Heart left ventricle (tissue), 16 donors: Measurements from ENCODE around the gene USP54. TPM values are rescaled to one million over a fixed set of nuclear protein-coding genes. Genes with fewer than 3 reads are reported as not detected.

Experiments used
- ATAC-seq, 4 donors: fragments of 200-7000 bp; cut with Tn5 transposase; one replicate each; pipeline ENCODE4 v1.9.1; 2020 to 2022; ENCODE audit warnings: moderate library complexity in 4 of 4, mild to moderate bottlenecking in 3 of 4, moderate number of reproducible peaks in 1 of 4
- DNase-seq, 5 donors: peaks; one replicate each; pipeline ENCODE4 v3.0.0-alpha.2; 2020
- H3K27ac ChIP-seq, 12 donors: fragments of 200-600 bp; sonication (generic) in 4 of 12; one replicate each; pipeline versions ENCODE4 v1.5.0 to v1.8.0; 2016 to 2022; ENCODE audit warnings: mild to moderate bottlenecking in 2 of 12
- H3K27me3 ChIP-seq, 9 donors: fragments of 200-600 bp; sonication (generic) in 2 of 9; one replicate each; pipeline versions ENCODE4 v1.5.1 to v1.8.0; 2016 to 2022; ENCODE audit warnings: mild to moderate bottlenecking in 3 of 9
- H3K36me3 ChIP-seq, 9 donors: fragments of 200-600 bp; sonication (generic) in 2 of 9; one replicate each; pipeline versions ENCODE4 v1.5.0 to v1.8.0; 2018 to 2022; ENCODE audit warnings: mild to moderate bottlenecking in 2 of 9
- H3K4me1 ChIP-seq, 12 donors: fragments of 200-600 bp; sonication (generic) in 4 of 12; one replicate each; pipeline versions ENCODE4 v1.5.0 to v1.8.0; 2016 to 2022; ENCODE audit warnings: mild to moderate bottlenecking in 3 of 12
- H3K4me3 ChIP-seq, 12 donors: fragments of 200-600 bp; sonication (generic) in 4 of 12; one replicate each; pipeline versions ENCODE4 v1.5.0 to v1.8.0; 2017 to 2022; ENCODE audit warnings: mild to moderate bottlenecking in 9 of 12, moderate library complexity in 4 of 12
- H3K9me3 ChIP-seq, 12 donors: fragments of 200-600 bp; sonication (generic) in 4 of 12; one replicate each; pipeline versions ENCODE4 v1.5.0 to v1.8.0; 2016 to 2022; ENCODE audit warnings: mild to moderate bottlenecking in 1 of 12
- POLR2A ChIP-seq, 2 donors: fragments of 450-650 bp; IDR thresholded peaks; one replicate each; pipeline ENCODE4 v1.6.1; 2017; ENCODE audit warnings: antibody characterized with exemption in 2 of 2, mild to moderate bottlenecking in 2 of 2, moderate library complexity in 2 of 2
- WGBS, 4 donors: extraction: QIAGEN DNeasy Blood & Tissue Kit in 2 of 4; methylation state at CpG; one replicate each; pipeline versions ENCODE4 v1.1.5 to v1.1.7; 2013 to 2018; 5-methylcytosine and 5-hydroxymethylcytosine counted together
- intact Hi-C, 10 donors: fragments of 100-400 bp; cut with DNase I; formaldehyde crosslinking; loops; one replicate each; pipeline versions ENCODE4 v1.11.1 to v1.14.2; 2022
- polyA plus RNA-seq, 2 donors: library from polyadenylated mRNA; stranded (reverse); fragments of 200-250 nt; gene quantifications; one replicate each; pipeline ENCODE4 v1.2.3, GENCODE V29; 2013
- total RNA-seq, 9 donors: library from RNA; depleted of rRNA in 2 of 9; stranded (reverse); fragments of >200 nt in 2 of 9; fragmentation: NEBNext Ultra II Directional in 3 of 9; extraction: Animal tissue kit (Norgen Biotek cat#: 25700) in 3 of 9; gene quantifications; one replicate each; pipeline versions ENCODE4 v1.1.0 to v1.2.4, GENCODE V29; 2016 to 2023
- TF ChIP-seq, protein P1 (sequence below), 12 donors: fragments of 200-600 bp; sonication (generic) in 4 of 12; IDR thresholded peaks; one replicate each; pipeline versions ENCODE4 v1.5.0 to v1.8.0; 2018 to 2022; ENCODE audit warnings: antibody characterized with exemption in 12 of 12, mild to moderate bottlenecking in 5 of 12
- donor health status: ischemic (EF 13 %, LVEDD 7.1; RV severe dilation, severe dysfunction).
- donor health status: healthy with polysubstance abuse.
- donor health status: DM: no; HTN: yes; CAD: no.
- donor health status: DM: no; HTN: no; CAD: no.
- donor health status: ischemic (EF 25% LVEDD 6.9; RV normal size, moderate dysfunction).
- donor health status: ischemic (EF 25% LVEDD 5.7; RV mildly dilated, moderate dysfunction).
- donor health status: healthy.
- donor health status: DM: yes; HTN: yes; CAD: no.
- donor health status: ischemic (EF 35%, LVEDD 5.7; RV mildly dilated, moderate dysfunction).
- donor health status: nonischemic (EF 11% LVEDD 7.7; RV severe dilation, severe dysfunction).
- donor health status: DM: yes; HTN: yes; CAD: no.
- donor health status: PGD.
- donor health status: ischemic (EF 29% LVEDD 5.4; RV normal size, mild dysfunction).
- donor health status: nonischemic (EF 23%, LVEDD 6.1; RV moderate dilation, normal function).

The USP54 gene
- total and polyA plus RNA-seq, 11 donors, result 9.1 to 37.3 (median 18.4) TPM

GRCh38 chr10:73609116-73609515, 18.0 kb upstream of the USP54 start:
- TF ChIP-seq, protein P1, sequence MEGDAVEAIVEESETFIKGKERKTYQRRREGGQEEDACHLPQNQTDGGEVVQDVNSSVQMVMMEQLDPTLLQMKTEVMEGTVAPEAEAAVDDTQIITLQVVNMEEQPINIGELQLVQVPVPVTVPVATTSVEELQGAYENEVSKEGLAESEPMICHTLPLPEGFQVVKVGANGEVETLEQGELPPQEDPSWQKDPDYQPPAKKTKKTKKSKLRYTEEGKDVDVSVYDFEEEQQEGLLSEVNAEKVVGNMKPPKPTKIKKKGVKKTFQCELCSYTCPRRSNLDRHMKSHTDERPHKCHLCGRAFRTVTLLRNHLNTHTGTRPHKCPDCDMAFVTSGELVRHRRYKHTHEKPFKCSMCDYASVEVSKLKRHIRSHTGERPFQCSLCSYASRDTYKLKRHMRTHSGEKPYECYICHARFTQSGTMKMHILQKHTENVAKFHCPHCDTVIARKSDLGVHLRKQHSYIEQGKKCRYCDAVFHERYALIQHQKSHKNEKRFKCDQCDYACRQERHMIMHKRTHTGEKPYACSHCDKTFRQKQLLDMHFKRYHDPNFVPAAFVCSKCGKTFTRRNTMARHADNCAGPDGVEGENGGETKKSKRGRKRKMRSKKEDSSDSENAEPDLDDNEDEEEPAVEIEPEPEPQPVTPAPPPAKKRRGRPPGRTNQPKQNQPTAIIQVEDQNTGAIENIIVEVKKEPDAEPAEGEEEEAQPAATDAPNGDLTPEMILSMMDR (IDR thresholded peaks at IDR 0.05), result no peak
- TF ChIP-seq POLR2A (IDR thresholded peaks at IDR 0.05), result no peak
- Histone ChIP-seq H3K27ac (no peak overlapping the region), H3K4me3 (no peak overlapping the region), H3K9me3 (no peaks in the 10 kb centered on the region), H3K4me1 (no peaks in the 10 kb centered on the region), H3K36me3 (no peaks in the 10 kb centered on the region), H3K27me3 (no peaks in the 10 kb centered on the region)
- ATAC-seq, result no peak
- 86 to 89% (median 88%) methylated on average over 4 of the region's 4 CpGs for WGBS, 4 donors
- no peak for DNase-seq
- intact Hi-C loops, result no loop called here

DNA sequence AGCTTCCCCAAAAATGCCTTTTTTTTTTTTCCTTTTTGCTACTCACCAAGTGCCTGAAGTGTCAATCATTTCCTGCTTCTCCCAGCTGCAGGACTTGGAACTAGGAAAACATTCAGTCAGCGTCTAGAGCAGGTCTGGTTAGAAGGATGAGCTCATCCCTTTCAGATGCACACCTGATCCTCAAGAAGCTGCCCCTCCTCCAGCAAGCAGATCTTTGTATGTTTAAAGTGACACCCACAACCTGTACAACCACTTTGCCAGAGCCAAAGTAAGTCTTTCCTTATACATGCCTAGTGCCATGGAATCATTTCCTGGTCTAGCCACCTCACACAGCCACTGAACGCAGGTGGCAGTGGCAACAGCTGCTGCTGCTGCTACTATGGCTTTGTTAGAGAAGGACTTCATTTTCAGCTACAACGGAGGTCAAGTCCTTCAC, 10.4 kb upstream of the USP54 start:
- TF ChIP-seq, protein P1 (IDR thresholded peaks at IDR 0.05), result no peak
- no peak for TF ChIP-seq POLR2A (IDR thresholded peaks at IDR 0.05)
- Histone ChIP-seq H3K36me3 (no peaks in the 10 kb centered on the region), H3K27me3 (no peaks in the 10 kb centered on the region), H3K9me3 (no peaks in the 10 kb centered on the region), H3K4me3 (no peak overlapping the region), H3K4me1 (no peaks in the 10 kb centered on the region), H3K27ac (no peak overlapping the region)
- ATAC-seq, result no peak
- intact Hi-C loops, result loop anchor here in 1 of 10 donors (5.0 kb wide), 1 partner anchor 34 kb away; no protein-coding TSS in a partner anchor
- 64 to 72% (median 68%) methylated on average over 3 of the region's 3 CpGs for WGBS, 4 donors
- no peak for DNase-seq

DNA sequence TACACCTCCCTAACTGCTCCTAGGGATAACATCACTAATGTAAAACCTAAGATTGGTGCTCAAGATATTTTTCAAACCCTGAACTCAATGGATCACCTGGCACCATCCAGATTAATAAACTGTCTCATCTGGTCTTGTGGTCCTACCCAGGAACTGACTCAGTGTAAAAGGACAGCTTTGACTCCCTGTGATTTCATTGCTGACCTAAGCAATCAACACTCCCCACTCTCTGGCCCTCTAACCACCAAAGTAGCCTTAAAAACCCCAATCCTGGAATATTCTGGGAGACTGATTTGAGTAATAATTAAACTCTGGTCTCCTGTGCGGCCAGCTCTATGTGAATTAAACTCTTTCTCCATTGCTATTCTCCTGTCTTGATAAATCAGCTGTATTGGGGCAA, 6.2 kb upstream of the USP54 start:
- 95 to 100% (median 98%) methylated on average over 1 of the region's 1 CpG for WGBS, 4 donors
- Histone ChIP-seq H3K4me1 (peaks cover 0 to 5% (median 0%) of the 10 kb centered on the region in 12 donors), H3K36me3 (no peaks in the 10 kb centered on the region), H3K27ac (no peak overlapping the region), H3K4me3 (no peak overlapping the region), H3K27me3 (no peaks in the 10 kb centered on the region), H3K9me3 (no peaks in the 10 kb centered on the region)
- intact Hi-C loops, result no loop called here
- TF ChIP-seq, protein P1 (IDR thresholded peaks at IDR 0.05), result no peak
- TF ChIP-seq POLR2A (IDR thresholded peaks at IDR 0.05), result no peak
- DNase-seq, result no peak
- ATAC-seq, result no peak

DNA sequence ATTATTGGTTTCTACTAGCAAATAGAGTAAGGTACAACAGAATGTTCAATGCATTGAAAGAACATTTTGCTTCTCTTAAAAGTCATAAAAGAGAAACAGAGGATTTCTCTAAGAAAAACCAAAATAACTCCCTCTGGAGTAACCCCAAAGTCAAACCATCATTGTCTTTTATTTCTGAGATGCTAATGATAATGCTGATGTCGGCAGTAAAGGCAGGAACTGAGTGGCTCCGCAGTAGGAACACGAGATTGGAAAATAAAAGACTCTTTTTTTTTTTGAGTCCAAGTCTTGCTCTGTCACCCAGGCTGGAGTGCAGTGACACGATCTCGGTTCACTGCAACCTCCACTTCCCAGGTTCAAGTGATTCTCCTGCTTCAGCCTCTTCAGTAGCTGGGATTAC, 2.7 kb upstream of the USP54 start:
- no peaks in the 10 kb centered on the region for H3K9me3 ChIP-seq
- no peak overlapping the region for H3K27ac ChIP-seq
- H3K27me3 ChIP-seq, result no peaks in the 10 kb centered on the region
- intact Hi-C loops, result loop anchor here in 3 of 10 donors (5.0 kb wide), 2 partner anchors 33 to 48 kb away; partner anchors contain the start of gene MYOZ1 (in 1 of the 3)
- H3K4me1 ChIP-seq, result peaks cover 0 to 36% (median 19%) of the 10 kb centered on the region in 12 donors
- WGBS, 4 donors, result 78 to 83% (median 80%) methylated on average over 5 of the region's 5 CpGs
- no peak overlapping the region for H3K4me3 ChIP-seq
- TF ChIP-seq, protein P1 (IDR thresholded peaks at IDR 0.05), result no peak
- no peak for TF ChIP-seq POLR2A (IDR thresholded peaks at IDR 0.05)
- ATAC-seq (no peak), DNase-seq (no peak)
- no peaks in the 10 kb centered on the region for H3K36me3 ChIP-seq
